Measurements from ENCODE around the gene KCNIP4.

Gene KCNIP4

DNA sequence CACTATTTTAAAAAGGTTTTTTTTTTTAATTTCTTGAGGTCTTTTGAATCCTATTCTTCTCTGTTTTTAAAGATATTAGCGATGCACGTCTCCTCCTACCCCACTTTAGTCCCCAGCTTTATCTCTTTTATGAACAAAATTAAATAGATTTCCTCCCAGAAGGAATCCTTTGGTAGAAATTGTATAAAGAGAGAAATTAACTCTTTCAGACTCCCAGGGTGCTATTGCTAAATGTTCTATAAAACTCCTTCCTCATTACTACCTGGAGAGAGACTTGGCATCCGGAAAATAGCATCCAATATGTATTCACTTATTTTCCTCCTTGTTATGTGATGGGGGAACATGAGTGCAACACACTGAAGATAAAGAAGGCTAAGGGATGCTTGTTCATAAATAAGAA lies 1264.8 kb downstream of the KCNIP4 start:
- no peak for FAIRE-seq
- no peak for DNase-seq (ENCODE audit: low spot score)

DNA sequence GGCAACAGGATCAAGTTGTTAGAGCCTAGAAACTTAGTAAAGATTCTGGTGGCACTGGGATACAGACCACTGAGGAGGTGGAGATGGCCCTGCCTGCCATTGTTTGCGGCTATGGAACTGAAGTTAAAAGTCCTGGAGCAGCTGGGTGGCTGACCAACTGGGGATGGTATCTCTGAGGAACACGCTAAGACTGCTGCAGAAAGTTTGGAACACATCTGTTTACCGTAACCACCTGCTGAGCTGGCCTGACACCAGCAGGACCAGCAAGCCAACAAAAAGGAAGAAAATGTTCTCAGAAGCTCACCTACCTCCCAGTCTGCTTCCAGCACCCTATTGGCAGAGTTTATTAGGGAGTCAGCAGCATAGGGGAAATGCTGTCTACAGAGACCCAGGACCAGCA lies 1265.7 kb downstream of the KCNIP4 start:
- DNase-seq (ENCODE audit: low spot score) = no peak
- no peak for FAIRE-seq

DNA sequence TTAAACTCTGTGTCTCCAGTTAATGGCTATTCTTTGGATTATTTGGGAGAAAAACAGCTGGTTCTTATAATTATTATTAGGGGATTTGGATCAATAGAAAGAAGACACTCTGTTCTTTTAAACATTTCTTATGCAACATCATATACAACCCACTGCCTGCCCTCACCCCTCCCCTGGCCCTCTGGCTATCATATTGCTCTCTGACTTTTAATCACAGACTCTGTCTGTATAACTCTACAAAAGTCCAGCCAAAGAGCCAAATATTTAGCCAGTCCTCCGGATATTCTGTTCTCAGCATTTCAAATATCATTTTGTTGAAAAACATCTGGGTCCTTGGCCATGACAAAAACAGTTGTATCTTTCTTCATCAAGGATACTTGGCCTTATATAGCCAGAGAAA lies 1267.3 kb downstream of the KCNIP4 start:
- FAIRE-seq = no peak

DNA sequence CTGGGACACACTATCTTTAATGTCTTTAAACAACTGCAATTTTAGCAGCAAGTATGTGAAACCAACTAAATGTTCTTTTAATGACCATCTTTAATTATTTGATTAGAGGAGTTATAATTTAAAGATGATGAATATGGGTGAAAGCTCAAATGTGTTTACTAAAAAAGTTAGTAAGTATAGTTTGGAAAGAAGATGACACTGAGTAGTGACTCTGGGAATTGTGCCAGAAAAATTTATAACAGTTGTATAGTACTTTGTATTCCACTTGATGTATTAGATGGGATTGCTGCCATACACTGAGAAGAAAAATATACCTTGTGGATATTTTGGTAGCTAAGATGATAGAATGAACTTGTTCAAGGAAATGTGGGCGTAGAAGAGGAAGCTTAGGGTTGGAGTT lies 1267.8 kb downstream of the KCNIP4 start:
- no peak for FAIRE-seq
- no peak for DNase-seq (ENCODE audit: low spot score)

More for the DNA sequence above, 1267.3 kb downstream of the KCNIP4 start:
- no peak for DNase-seq (ENCODE audit: low spot score)

DNA sequence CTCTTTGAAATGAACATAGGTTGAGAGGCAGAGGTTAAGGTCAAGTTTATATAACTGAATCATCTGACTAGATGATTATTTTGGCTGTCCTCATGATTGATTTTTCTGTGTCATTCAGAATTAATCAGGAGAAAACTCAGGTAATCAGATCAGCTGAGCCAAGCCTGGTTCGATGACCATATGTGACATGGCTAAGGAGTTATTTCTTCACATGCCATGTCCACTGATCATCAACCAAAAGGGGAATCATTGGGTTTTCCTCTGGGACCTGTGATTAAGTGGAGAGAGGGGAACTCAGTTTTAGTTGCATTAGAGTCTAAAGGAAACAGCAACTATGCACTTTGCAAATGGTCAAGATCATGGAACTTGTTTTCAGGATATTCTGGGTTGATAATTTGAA lies 1268.6 kb downstream of the KCNIP4 start:
- DNase-seq (ENCODE audit: low spot score) (no peak), FAIRE-seq (no peak)

All from urothelium cell line (cell line).